Panc1 (cell line): ENCODE measurements around the gene PGRMC2. TPM values are rescaled to one million over a fixed set of nuclear protein-coding genes. Genes with fewer than 3 reads are reported as not detected.
A peak's percentile ranks its signal among the peaks of the same experiment; 100 is the strongest.

ENCODE experiments used
- ATAC-seq: fragments of 200-7000 bp; cut with Tn5 transposase; 2 replicates; pipeline ENCODE4 v1.9.1; 2020; ENCODE audit warnings: mild to moderate bottlenecking, moderate library complexity
- BruUV-seq: library from RNA; stranded (reverse); fragments of 400-500 nt; replicated peaks from 2 replicates; lab custom pipeline; 2021; lab: Mats Ljungman, UMichigan
- CTCF ChIA-PET: fragments of 300-600 bp; sonication (Branson Sonifier 250); formaldehyde crosslinking; loops from one replicate; lab custom pipeline; 2022; ENCODE audit warnings: antibody characterized with exemption; lab: Charles Lee
- POLR2A ChIA-PET: fragments of 300-600 bp; sonication (Branson Sonifier 250); formaldehyde crosslinking; loops from one replicate; lab custom pipeline; 2022; ENCODE audit warnings: antibody characterized with exemption; lab: Charles Lee
- DNase-seq: peaks from one replicate; pipeline ENCODE4 v3.0.0-alpha.2; 2010; ENCODE audit warnings: low read depth, low spot score
- H3K27ac ChIP-seq: 2 replicates; pipeline ENCODE4 v1.5.1; 2011; ENCODE audit warnings: mild to moderate bottlenecking, low read length, inconsistent platforms
- H3K27me3 ChIP-seq: fragments of 200-500 bp; sonication (Bioruptor generic); 2 replicates; pipeline ENCODE4 v1.6.0; 2014; ENCODE audit warnings: low read length, inconsistent platforms; ENCODE audit not compliant: control insufficient read depth, insufficient read depth
- H3K36me3 ChIP-seq: fragments of 200-500 bp; sonication (Bioruptor generic); 2 replicates; pipeline ENCODE4 v1.5.1; 2014; ENCODE audit warnings: inconsistent platforms, mild to moderate bottlenecking, low read length, moderate library complexity; ENCODE audit not compliant: control insufficient read depth, insufficient read depth
- H3K4me1 ChIP-seq: 2 replicates; pipeline ENCODE4 v1.5.1; 2011; ENCODE audit warnings: inconsistent platforms, mild to moderate bottlenecking, low read length, moderate library complexity; ENCODE audit not compliant: control insufficient read depth, insufficient read depth
- H3K4me3 ChIP-seq, 2 experiments: 2 replicates each; pipeline ENCODE4 v1.5.1; 2011 to 2012; ENCODE audit warnings: low read depth in 2 of 2, low read length in 2 of 2, mild to moderate bottlenecking in 2 of 2, inconsistent platforms in 1 of 2, moderate library complexity in 1 of 2
- H3K9me3 ChIP-seq: fragments of 200-500 bp; sonication (Bioruptor generic); 2 replicates; pipeline ENCODE4 v1.5.1; 2014; ENCODE audit warnings: low read depth, mild to moderate bottlenecking, inconsistent platforms, low read length, moderate library complexity; ENCODE audit not compliant: control insufficient read depth, insufficient read depth
- CTCF ChIP-seq: fragments of 450-650 bp; IDR thresholded peaks from 2 replicates; pipeline ENCODE4 v1.5.1; 2017; ENCODE audit warnings: mild to moderate bottlenecking
- POLR2AphosphoS5 ChIP-seq: IDR thresholded peaks from 2 replicates; pipeline ENCODE4 v1.6.1; 2012; ENCODE audit warnings: mild to moderate bottlenecking, low read depth, low read length, moderate library complexity
- REST ChIP-seq, 2 experiments: IDR thresholded peaks; 2 replicates each; pipeline ENCODE4 v1.6.1; 2011 to 2012; ENCODE audit warnings: low read depth in 2 of 2, control low read depth in 1 of 2, low read length in 1 of 2, mild to moderate bottlenecking in 1 of 2, moderate library complexity in 1 of 2; ENCODE audit not compliant: insufficient read depth in 1 of 2
- SIN3A ChIP-seq: IDR thresholded peaks from 2 replicates; pipeline ENCODE4 v1.6.1; 2012; ENCODE audit warnings: low read depth, mild to moderate bottlenecking, low read length, moderate library complexity, borderline replicate concordance; ENCODE audit not compliant: insufficient read depth
- TCF7L2 ChIP-seq: IDR thresholded peaks from 2 replicates; pipeline ENCODE4 v1.6.1; 2011; ENCODE audit warnings: mild to moderate bottlenecking, low read depth, low read length, inconsistent platforms
- in situ Hi-C: cut with HindIII; loops from 2 replicates; pipeline ENCODE4 v1.10.0; 2016; ENCODE audit warnings: low sequenced_read_pairs, low pct_unique_long_range_greater_than_20kb
- intact Hi-C: fragments of 100-400 bp; cut with micrococcal nuclease; formaldehyde crosslinking; loops from one replicate; pipeline ENCODE4 v1.10.0; 2022; ENCODE audit not compliant: unreplicated experiment
- total RNA-seq: library from RNA; stranded (reverse); gene quantifications from one replicate; pipeline ENCODE4 v1.2.1, GENCODE V29; 2021; ENCODE audit not compliant: unreplicated experiment

PGRMC2 gene
- total RNA-seq, 1 experiment from 2014 or later = 47.6 TPM

GRCh38 chr4:128288689-128289106 lies 1.1 kb upstream of the PGRMC2 start:
- POLR2A ChIA-PET = interaction anchor here (0.6 kb wide), 1 partner anchor 125 kb away, joined by 3 read pairs; no protein-coding TSS in a partner anchor
- ATAC-seq = no peak
- DNase-seq = no peak
- in situ Hi-C loops = no loop called here
- Histone ChIP-seq H3K9me3 (no peaks in the 10 kb centered on the region), H3K36me3 (no peaks in the 10 kb centered on the region; the same call in none of the 2 replicates), H3K27ac (peak overlapping the region; percentile 96), H3K4me1 (no peaks in the 10 kb centered on the region; the same call in 1 of the 2 replicates), H3K4me3 (peak overlapping the region; percentile 68 to 78), H3K27me3 (no peaks in the 10 kb centered on the region)
- CTCF ChIA-PET = interaction anchor here (0.6 kb wide), 1 partner anchor 521 kb away, joined by 4 read pairs; the partner anchor contains the start of gene JADE1
- intact Hi-C loops = no loop called here
- TF ChIP-seq TCF7L2 = no peak
- BruUV-seq = no TSS peak

- ChIA-PET CTCF (interaction anchor here (0.6 kb wide), 1 partner anchor 522 kb away, joined by 4 read pairs; the partner anchor contains the start of gene JADE1), POLR2A (interaction anchor here (0.6 kb wide), 1 partner anchor 124 kb away, joined by 3 read pairs; no protein-coding TSS in a partner anchor)
- H3K4me1 ChIP-seq = no peaks in the 10 kb centered on the region; the same call in 1 of the 2 replicates
- no peaks in the 10 kb centered on the region for H3K27me3 ChIP-seq
- H3K36me3 ChIP-seq = no peaks in the 10 kb centered on the region; the same call in none of the 2 replicates
- H3K4me3 ChIP-seq = peak overlapping the region; percentile 68 to 78
- DNase-seq (peak; percentile 89), ATAC-seq (peak; percentile 93)
- H3K9me3 ChIP-seq = no peaks in the 10 kb centered on the region
- no peak for TF ChIP-seq TCF7L2
- TF ChIP-seq POLR2AphosphoS5 = peak; percentile 79
- TF ChIP-seq CTCF = no peak
- no peak for TF ChIP-seq REST (IDR thresholded peaks at IDR 0.05; ENCODE audit: insufficient read depth in 1 of 2, low read depth in 2 of 2, low read length in 1 of 2)
- TF ChIP-seq SIN3A = no peak
- in situ Hi-C loops (no loop called here), intact Hi-C loops (no loop called here)
- no TSS peak for BruUV-seq
- H3K27ac ChIP-seq = peak overlapping the region; percentile 96
Measured at GRCh38 chr4:128287871-128288688, 467 bp upstream of the PGRMC2 start.
